ENCODE results near the gene GALNS. TPM values are rescaled to one million over a fixed set of nuclear protein-coding genes. Genes with fewer than 3 reads are reported as not detected.

GALNS gene
- total and polyA plus RNA-seq, 2 experiments from 2014 or later: 19.6 to 53.5 TPM

- H3K4me1 ChIP-seq (ENCODE audit: insufficient read depth): peaks cover 60% of the 10 kb centered on the region
- H3K4me2 ChIP-seq: no peak overlapping the region
- TF ChIP-seq EZH2 (IDR thresholded peaks at IDR 0.05; ENCODE audit: borderline replicate concordance) (no peak), EZH2phosphoT487 (IDR thresholded peaks at IDR 0.05; ENCODE audit: low read depth, severe bottlenecking, unreplicated experiment) (no peak), CTCF (IDR thresholded peaks at IDR 0.05; ENCODE audit: poor library complexity) (no peak)
- no peak overlapping the region for H3K4me3 ChIP-seq
- 69% methylated on average over 17 of the region's 24 CpGs for WGBS (ENCODE audit: low lambda C conversion rate, missing lambda C conversion rate)
- peak; percentile 45 for DNase-seq (ENCODE audit: low spot score)
- peaks cover 56% of the 10 kb centered on the region for H3K79me2 ChIP-seq
- no peak overlapping the region for H3K27ac ChIP-seq
- peaks cover 15% of the 10 kb centered on the region for H4K20me1 ChIP-seq (ENCODE audit: insufficient read depth, poor library complexity, severe bottlenecking)
- H3K9me2 ChIP-seq (replicated peaks; ENCODE audit: insufficient read depth): no peaks in the 10 kb centered on the region
- H3K36me3 ChIP-seq (replicated peaks; ENCODE audit: insufficient read depth, low read depth): no peaks in the 10 kb centered on the region
- H3K27me3 ChIP-seq: no peaks in the 10 kb centered on the region
- H3K9me3 ChIP-seq (ENCODE audit: low read depth): no peaks in the 10 kb centered on the region
- H2AFZ ChIP-seq: no peak overlapping the region
These were observed 88.5 kb downstream of the GALNS start for GRCh38 chr16:88768071-88768783.

GRCh38 chr16:88767546-88768070, 89.1 kb downstream of the GALNS start:
- Histone ChIP-seq H3K36me3 (replicated peaks; ENCODE audit: insufficient read depth, low read depth) (no peaks in the 10 kb centered on the region), H2AFZ (no peak overlapping the region), H3K27me3 (no peaks in the 10 kb centered on the region), H3K27ac (no peak overlapping the region), H4K20me1 (ENCODE audit: insufficient read depth, poor library complexity, severe bottlenecking) (peaks cover 15% of the 10 kb centered on the region), H3K9me2 (replicated peaks; ENCODE audit: insufficient read depth) (no peaks in the 10 kb centered on the region), H3K4me3 (no peak overlapping the region), H3K4me2 (no peak overlapping the region), H3K4me1 (ENCODE audit: insufficient read depth) (peaks cover 57% of the 10 kb centered on the region), H3K9me3 (ENCODE audit: low read depth) (no peaks in the 10 kb centered on the region), H3K79me2 (peaks cover 55% of the 10 kb centered on the region)
- 87% methylated on average over 11 of the region's 12 CpGs for WGBS (ENCODE audit: low lambda C conversion rate, missing lambda C conversion rate)
- DNase-seq (ENCODE audit: low spot score): no peak
- TF ChIP-seq CTCF (IDR thresholded peaks at IDR 0.05; ENCODE audit: poor library complexity) (no peak), EZH2 (IDR thresholded peaks at IDR 0.05; ENCODE audit: borderline replicate concordance) (no peak), EZH2phosphoT487 (IDR thresholded peaks at IDR 0.05; ENCODE audit: low read depth, severe bottlenecking, unreplicated experiment) (no peak)

GRCh38 chr16:88766975-88767374, 89.8 kb downstream of the GALNS start:
- 90% methylated on average over 11 of the region's 11 CpGs for WGBS (ENCODE audit: low lambda C conversion rate, missing lambda C conversion rate)
- H3K9me3 ChIP-seq (ENCODE audit: low read depth): no peaks in the 10 kb centered on the region
- no peak overlapping the region for H3K27ac ChIP-seq
- no peaks in the 10 kb centered on the region for H3K9me2 ChIP-seq (replicated peaks; ENCODE audit: insufficient read depth)
- no peak for DNase-seq (ENCODE audit: low spot score)
- H4K20me1 ChIP-seq (ENCODE audit: insufficient read depth, poor library complexity, severe bottlenecking): peaks cover 15% of the 10 kb centered on the region
- no peak overlapping the region for H3K4me2 ChIP-seq
- peaks cover 54% of the 10 kb centered on the region for H3K4me1 ChIP-seq (ENCODE audit: insufficient read depth)
- no peak overlapping the region for H2AFZ ChIP-seq
- no peak for TF ChIP-seq CTCF (IDR thresholded peaks at IDR 0.05; ENCODE audit: poor library complexity)
- TF ChIP-seq EZH2phosphoT487 (IDR thresholded peaks at IDR 0.05; ENCODE audit: low read depth, severe bottlenecking, unreplicated experiment): no peak
- TF ChIP-seq EZH2 (IDR thresholded peaks at IDR 0.05; ENCODE audit: borderline replicate concordance): no peak
- no peak overlapping the region for H3K4me3 ChIP-seq
- H3K36me3 ChIP-seq (replicated peaks; ENCODE audit: insufficient read depth, low read depth): no peaks in the 10 kb centered on the region
- peaks cover 57% of the 10 kb centered on the region for H3K79me2 ChIP-seq
- no peaks in the 10 kb centered on the region for H3K27me3 ChIP-seq
